Upper lobe of left lung (tissue), 4 donors: ENCODE results near the gene EFCAB10.

Experiments used
- CTCF ChIP-seq, 6 experiments: fragments of 450-650 bp in 4 of 6; fragments of 200-600 bp in 2 of 6; sonication (generic) in 2 of 6; IDR thresholded peaks; one replicate each; pipeline ENCODE4 v1.5.1; 2016 to 2019; ENCODE audit warnings: antibody characterized with exemption in 6 of 6
- EP300 ChIP-seq, 4 donors: sonication (generic); formaldehyde crosslinking; IDR thresholded peaks; one replicate each; pipeline ENCODE4 v1.5.1; 2017; ENCODE audit warnings: antibody characterized with exemption in 4 of 4, control low read depth in 2 of 4
- POLR2A ChIP-seq, 4 donors: fragments of 450-650 bp; IDR thresholded peaks; one replicate each; pipeline ENCODE4 v1.5.1; 2016 to 2017; ENCODE audit warnings: antibody characterized with exemption in 4 of 4, mild to moderate bottlenecking in 2 of 4

GRCh38 chr7:105530126-105530525, 51.2 kb downstream of the EFCAB10 start:
- TF ChIP-seq CTCF (IDR thresholded peaks at IDR 0.05) (no peak), POLR2A (IDR thresholded peaks at IDR 0.05) (no peak), EP300 (IDR thresholded peaks at IDR 0.05) (no peak)
